HT-29 (cell line): ENCODE measurements around the gene FCHO2. TPM values are rescaled to one million over a fixed set of nuclear protein-coding genes. Genes with fewer than 3 reads are reported as not detected.

Source experiments
- DNase-seq: peaks from one replicate; pipeline ENCODE4 v3.0.0-alpha.2; 2015; ENCODE audit warnings: low spot score
- total RNA-seq: library from RNA; depleted of rRNA; stranded (reverse); fragments of >200 nt; shearing (Covaris generic); gene quantifications from 2 replicates; pipeline ENCODE4 v1.2.3, GENCODE V29; 2014

FCHO2 gene
- total RNA-seq, 1 experiment from 2014 or later: 3.7 TPM

- no peak for DNase-seq
Observed at GRCh38 chr5:73111536-73111935, 155.7 kb downstream of the FCHO2 start.

GRCh38 chr5:73112359-73112758 lies 156.5 kb downstream of the FCHO2 start:
- DNase-seq: no peak

DNA sequence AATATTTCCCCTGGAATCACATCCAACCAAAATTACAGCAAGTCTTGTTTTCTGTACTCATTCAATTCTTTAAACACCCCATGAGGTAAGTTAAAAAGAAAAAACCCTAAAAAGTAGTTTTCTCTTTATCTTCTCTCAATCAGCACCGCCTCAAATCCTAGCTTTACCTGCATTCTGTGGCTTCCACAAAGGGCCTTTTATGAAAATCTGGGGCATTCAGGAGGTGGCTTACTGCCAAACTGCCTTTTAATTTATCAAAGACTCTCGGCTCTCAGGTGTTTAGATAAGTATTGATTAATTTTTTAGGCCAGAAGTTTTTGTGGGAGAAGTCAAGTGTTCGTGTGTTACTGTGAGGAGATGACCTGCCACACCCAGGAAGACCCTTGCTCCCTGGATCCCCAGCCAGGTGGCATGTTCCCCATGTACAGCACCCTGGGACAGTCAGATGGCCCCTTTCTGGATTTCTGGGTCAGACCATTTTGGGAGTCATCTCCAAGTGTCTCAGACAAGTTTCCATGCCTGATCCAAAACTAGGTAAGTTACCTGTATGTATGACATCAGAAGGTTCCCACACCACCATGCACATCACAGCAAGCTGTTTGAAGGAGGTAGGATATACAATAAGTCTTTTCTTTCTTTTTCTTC lies 158.3 kb downstream of the FCHO2 start:
- no peak for DNase-seq

GRCh38 chr5:73115399-73116051 lies 159.7 kb downstream of the FCHO2 start:
- no peak for DNase-seq

DNA sequence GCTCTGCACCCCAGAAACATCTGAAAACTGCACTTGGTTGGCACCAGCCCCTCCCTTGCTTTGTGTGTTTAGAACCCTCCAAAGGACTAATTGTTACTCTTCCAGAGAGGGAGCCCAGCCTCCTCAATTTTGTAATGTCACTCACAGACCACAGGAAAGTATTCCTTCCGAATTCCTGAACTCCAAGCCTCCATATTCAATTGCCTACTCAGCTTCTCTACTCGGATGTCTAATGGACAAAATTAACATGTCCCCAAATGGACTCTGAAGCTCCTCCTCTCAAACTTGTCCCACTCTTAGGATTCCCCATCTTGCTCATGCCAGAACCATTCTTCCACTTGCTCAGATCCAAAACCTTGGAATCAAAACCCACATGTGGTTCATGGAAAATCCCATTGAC lies 160.7 kb downstream of the FCHO2 start:
- DNase-seq: no peak

GRCh38 chr5:73117088-73117740 lies 161.4 kb downstream of the FCHO2 start:
- DNase-seq: no peak

- no peak for DNase-seq
Observed at GRCh38 chr5:73118391-73118973, 162.6 kb downstream of the FCHO2 start.

DNA sequence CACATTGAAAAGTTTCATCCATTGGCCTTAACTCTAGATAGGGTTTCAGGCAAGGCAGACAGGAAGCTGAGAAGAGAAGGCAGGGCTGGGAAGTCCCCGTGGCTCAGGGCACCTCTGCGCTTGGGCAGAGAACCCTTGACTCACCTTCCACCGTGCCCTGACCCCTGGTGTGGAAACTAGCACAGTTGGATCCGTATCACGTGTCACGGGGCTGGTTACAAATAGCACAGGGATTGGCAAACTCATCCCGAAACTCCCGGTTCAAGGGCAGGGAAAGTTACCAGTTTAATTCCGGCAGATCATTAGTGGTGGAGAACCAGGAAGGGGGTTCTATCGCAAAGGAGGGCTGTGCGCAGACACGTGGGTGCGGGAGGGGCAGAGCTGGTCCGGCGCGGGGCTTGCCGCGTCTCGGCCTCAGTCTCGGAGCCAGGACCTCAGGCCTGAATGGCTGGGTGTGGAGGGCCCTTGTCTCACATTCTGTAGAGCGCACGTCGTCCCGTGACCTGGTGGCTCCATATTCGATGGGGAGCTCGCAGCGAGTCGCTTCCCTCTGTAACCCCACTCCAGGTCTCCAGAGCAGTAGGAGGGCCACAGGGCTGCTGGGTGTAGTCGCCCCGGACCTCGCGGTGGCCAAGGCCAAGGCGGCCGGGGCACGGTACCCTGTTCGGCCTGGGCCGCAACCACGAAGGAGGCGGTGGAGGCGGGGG lies 163.8 kb downstream of the FCHO2 start:
- no peak for DNase-seq

- peak; percentile 12 for DNase-seq
Observed at GRCh38 chr5:73120222-73121118, 164.6 kb downstream of the FCHO2 start, which contains the start of gene TMEM171. TSS of gene TMEM171 (plus strand) at chr5:73120575. CDS start at chr5:73123374, 2,799 bp downstream.

DNA sequence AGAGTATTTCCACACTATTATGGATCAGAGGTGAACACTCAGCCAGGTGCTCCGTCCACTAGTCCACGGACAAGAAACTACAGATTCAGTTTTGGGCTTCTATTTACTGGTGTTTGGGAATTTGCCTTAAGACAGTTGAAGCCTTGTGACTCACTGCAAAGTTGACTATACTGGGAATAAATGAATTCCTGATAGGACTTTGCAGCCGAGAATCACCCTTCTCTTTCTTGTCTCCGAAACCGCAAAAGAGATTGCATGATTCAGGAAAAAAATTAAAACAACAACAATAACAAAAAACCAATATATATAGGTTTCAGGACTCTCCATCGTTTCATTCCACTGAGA lies 165.2 kb downstream of the FCHO2 start:
- no peak for DNase-seq

GRCh38 chr5:73122875-73123810 lies 167.3 kb downstream of the FCHO2 start:
- no peak for DNase-seq

- no peak for DNase-seq
Observed at GRCh38 chr5:73125289-73125688, 169.4 kb downstream of the FCHO2 start.

- DNase-seq: no peak
Observed at GRCh38 chr5:73126381-73126780, 170.5 kb downstream of the FCHO2 start.

- no peak for DNase-seq
Observed at GRCh38 chr5:73126957-73127356, 171.1 kb downstream of the FCHO2 start.

GRCh38 chr5:73129143-73129542 lies 173.3 kb downstream of the FCHO2 start:
- DNase-seq: no peak

- no peak for DNase-seq
Observed at GRCh38 chr5:73130811-73131210, 175.0 kb downstream of the FCHO2 start.

DNA sequence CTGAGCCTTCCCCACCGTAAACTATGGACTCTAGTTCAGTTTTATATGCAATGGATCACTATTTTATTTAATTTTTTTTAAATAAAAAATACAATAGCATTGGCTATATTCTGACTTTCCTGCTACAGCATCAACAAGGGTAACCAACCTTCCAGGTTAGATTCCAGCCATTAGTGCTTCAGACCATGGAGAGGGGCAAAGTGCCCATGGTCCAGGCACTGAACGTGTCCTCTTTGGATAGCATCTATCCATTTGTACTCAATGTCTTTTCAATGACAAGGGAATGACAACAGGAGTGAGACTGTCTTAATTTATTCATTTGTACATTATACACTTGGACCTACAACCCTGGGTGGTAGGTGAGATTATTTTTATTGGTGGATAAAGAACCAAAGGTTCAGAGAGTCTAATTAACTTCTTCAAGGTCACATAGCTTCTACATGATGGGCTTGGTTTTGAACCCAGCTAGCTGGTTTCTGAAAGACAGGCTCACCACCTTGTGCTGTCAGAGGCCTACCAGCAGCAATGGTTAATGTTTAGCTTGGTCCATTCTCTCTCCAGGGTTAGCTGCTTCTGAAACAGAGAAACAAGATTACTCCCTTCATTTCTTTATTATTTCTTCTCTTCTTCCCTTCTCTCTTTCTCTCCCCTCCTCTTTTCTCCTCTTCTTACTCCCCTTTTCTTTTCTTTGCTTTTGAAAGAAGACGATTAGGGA lies 176.0 kb downstream of the FCHO2 start:
- DNase-seq: no peak

DNA sequence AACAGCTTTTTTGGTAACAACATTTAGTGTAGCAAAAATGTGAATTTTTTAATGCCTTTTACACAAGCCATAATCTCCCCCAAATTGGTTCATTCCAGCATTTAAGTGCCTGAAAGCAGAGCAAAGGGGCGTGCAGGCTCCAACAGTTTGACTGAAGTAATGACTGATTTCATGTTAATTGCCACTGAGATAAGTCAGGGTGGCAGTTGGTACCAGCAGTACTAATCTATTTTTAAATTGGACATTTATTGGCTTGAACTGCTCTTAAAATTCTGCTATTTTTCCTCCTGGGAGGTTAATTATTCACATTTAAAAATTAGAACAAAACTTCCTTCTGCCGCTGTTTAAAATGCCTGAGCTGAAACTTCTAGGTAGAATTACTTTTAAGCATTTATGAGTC lies 176.9 kb downstream of the FCHO2 start:
- no peak for DNase-seq

GRCh38 chr5:73135021-73135420 lies 179.2 kb downstream of the FCHO2 start:
- no peak for DNase-seq
